NT2/D1 (cell line): ENCODE data around the gene FRAS1.
"Not testable (repeated sequence)": the region's sequence is repeated elsewhere in the genome, so short reads cannot be mapped to it uniquely, and the experiment has no call there.

Experiments
- DNase-seq: peaks from one replicate; pipeline ENCODE4 v3.0.0-alpha.2; 2011; ENCODE audit warnings: low read depth, low spot score
- H3K27me3 ChIP-seq: 2 replicates; pipeline ENCODE4 v1.6.0; 2011; ENCODE audit warnings: mild to moderate bottlenecking; ENCODE audit not compliant: insufficient read length, insufficient read depth
- H3K36me3 ChIP-seq: 2 replicates; pipeline ENCODE4 v1.6.1; 2011; ENCODE audit warnings: mild to moderate bottlenecking, low read length, mixed read lengths; ENCODE audit not compliant: insufficient read depth, insufficient read length
- H3K4me1 ChIP-seq: 2 replicates; pipeline ENCODE4 v1.5.1; 2011; ENCODE audit not compliant: insufficient read depth, insufficient read length
- H3K4me3 ChIP-seq: 2 replicates; pipeline ENCODE4 v1.5.1; 2011; ENCODE audit warnings: low read depth; ENCODE audit not compliant: insufficient read length
- H3K9ac ChIP-seq: 2 replicates; pipeline ENCODE4 v1.6.0; 2011; ENCODE audit warnings: low read depth; ENCODE audit not compliant: insufficient read length
- H3K9me3 ChIP-seq: 2 replicates; pipeline ENCODE4 v1.5.1; 2011; ENCODE audit warnings: mild to moderate bottlenecking, low read length; ENCODE audit not compliant: insufficient read depth
- SUZ12 ChIP-seq: IDR thresholded peaks from 2 replicates; pipeline ENCODE4 v1.6.1; 2011; ENCODE audit not compliant: insufficient read length, insufficient read depth; ENCODE audit errors: extremely low read depth
- YY1 ChIP-seq: IDR thresholded peaks from 2 replicates; pipeline ENCODE4 v1.6.1; 2011; ENCODE audit not compliant: insufficient read length, insufficient read depth
- ZNF274 ChIP-seq: IDR thresholded peaks from 2 replicates; pipeline ENCODE4 v1.6.1; 2011; ENCODE audit warnings: mild to moderate bottlenecking, low read depth, low read length

Gene FRAS1

DNA sequence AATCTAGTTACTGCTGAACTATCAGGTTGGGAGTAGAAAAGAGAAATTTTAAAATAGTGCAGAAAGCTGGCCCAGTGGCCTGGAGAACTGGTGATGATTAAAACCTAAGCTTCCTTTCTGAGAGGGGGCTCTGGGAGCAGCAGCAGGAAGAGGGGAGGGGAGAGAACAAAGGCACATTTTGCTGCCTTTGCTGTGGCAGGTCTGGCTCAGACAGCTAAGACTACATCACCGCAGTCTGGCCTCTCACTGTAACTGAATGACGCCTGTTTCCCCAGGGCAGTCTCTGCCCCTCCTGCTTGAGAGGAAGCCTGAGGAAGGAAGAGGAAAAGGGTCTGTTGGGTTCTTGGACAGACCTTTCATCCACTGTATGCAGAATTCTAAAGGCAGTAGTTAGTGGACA lies 148.5 kb downstream of the FRAS1 start:
- H3K4me3 ChIP-seq, result no peak overlapping the region
- no peaks in the 10 kb centered on the region for H3K36me3 ChIP-seq
- no peak overlapping the region for H3K9ac ChIP-seq
- no peaks in the 10 kb centered on the region for H3K27me3 ChIP-seq
- TF ChIP-seq ZNF274 (no peak), YY1 (no peak), SUZ12 (no peak)
- H3K9me3 ChIP-seq, result no peaks in the 10 kb centered on the region
- no peak for DNase-seq
- peaks cover 2% of the 10 kb centered on the region for H3K4me1 ChIP-seq

DNA sequence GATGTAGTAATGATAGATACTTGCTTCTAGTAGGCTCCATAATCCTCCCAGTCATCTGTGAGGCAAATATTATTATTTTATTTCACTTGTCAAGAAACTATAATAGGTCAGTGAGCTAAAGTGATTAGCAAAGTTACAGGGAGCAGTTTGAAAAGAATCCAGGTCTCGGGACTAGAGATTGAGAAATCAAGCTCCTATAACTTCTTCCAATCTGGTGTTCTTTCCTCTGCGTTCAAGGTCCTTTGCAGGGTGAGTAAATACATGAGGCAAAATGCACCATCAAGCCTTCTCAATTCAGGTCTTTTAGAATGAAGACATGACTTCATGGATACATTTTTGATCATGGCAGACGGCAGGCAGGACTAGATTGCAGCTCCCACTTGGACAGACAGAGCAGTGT lies 150.4 kb downstream of the FRAS1 start:
- no peak for DNase-seq

DNA sequence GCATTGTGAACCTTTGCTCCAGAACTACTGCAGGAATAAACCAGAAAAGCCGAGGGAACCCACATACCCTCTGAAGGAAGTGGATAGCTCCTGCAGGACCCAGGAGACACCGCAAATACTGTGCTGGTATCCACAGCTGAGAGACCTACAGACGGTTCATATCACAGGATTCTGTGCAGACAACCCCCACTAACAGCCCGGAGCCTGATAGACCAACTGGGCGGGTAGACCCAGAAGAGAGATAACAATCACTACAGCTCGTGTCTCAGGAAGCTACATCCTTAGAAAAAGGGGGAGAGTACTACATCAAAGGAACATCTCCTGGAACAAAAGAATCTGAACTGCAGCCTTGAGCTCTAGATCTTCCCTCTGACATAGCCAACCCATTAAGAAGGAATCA lies 150.8 kb downstream of the FRAS1 start:
- Histone ChIP-seq H3K27me3 (no peaks in the 10 kb centered on the region), H3K4me1 (peaks cover 2% of the 10 kb centered on the region), H3K4me3 (no peak overlapping the region), H3K36me3 (no peaks in the 10 kb centered on the region), H3K9ac (no peak overlapping the region), H3K9me3 (no peaks in the 10 kb centered on the region)
- TF ChIP-seq YY1 (no peak), ZNF274 (no peak)
- DNase-seq, result no peak

More for the DNA sequence above, 150.4 kb downstream of the FRAS1 start:
- Histone ChIP-seq H3K4me1 (peaks cover 2% of the 10 kb centered on the region), H3K27me3 (no peaks in the 10 kb centered on the region), H3K9me3 (no peaks in the 10 kb centered on the region), H3K9ac (no peak overlapping the region), H3K4me3 (no peak overlapping the region), H3K36me3 (no peaks in the 10 kb centered on the region)
- no peak for TF ChIP-seq SUZ12

DNA sequence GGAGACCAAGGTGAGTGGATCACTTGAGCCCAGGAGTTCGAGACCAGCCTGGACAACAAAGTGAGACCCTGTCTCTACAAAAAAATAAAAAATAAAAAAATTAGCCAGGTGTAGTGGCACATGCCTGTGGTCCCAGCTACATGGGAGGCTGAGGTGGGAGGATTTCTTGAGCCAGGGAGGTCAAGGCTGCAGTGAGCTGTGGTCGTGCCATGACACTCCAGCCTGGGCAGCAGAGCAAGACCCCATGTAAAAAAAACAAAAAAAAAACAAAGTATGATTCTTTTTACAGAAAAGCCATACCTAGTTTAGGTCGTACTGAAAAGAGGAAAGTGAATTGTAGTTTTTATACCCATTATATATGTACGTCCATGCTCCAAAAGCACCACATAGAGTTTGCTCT lies 151.8 kb downstream of the FRAS1 start:
- H3K36me3 ChIP-seq, H3K4me1 ChIP-seq, H3K9me3 ChIP-seq, H3K27me3 ChIP-seq, H3K4me3 ChIP-seq, H3K9ac ChIP-seq, DNase-seq: not testable (repeated sequence)

DNA sequence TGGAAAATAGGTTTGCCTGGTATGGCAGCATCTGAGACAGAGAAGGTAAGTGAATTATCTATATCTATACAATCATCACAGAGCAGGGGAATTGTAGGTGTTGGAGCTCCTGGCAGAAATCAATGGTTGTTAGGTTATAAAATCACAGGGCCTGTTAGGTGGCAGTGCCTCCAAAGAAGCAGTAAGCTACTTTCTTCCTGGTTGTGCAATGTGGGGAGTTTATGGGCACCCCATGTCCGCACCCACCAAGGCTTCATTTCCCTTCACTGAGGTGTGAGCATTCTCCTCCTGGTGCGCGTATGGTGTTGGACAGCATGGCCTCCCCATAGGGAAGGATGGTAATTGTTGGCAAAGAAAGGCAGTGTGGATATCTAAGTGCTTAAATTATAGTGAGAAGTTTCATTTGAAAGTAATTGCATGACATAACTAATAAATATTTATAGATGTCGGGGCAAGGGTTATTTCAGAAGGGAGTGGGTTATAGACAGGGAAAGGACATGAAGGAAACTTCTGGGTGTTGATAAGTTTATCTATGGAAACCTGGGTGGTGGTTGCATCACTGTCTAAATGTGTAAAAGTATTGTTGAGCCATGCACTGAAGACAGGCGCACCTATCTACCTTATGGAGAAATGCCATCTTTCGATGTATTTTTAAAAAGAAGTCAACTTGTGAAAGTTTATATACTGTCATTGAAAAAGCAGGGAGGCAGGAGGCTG lies 153.7 kb downstream of the FRAS1 start:
- DNase-seq, result no peak

DNA sequence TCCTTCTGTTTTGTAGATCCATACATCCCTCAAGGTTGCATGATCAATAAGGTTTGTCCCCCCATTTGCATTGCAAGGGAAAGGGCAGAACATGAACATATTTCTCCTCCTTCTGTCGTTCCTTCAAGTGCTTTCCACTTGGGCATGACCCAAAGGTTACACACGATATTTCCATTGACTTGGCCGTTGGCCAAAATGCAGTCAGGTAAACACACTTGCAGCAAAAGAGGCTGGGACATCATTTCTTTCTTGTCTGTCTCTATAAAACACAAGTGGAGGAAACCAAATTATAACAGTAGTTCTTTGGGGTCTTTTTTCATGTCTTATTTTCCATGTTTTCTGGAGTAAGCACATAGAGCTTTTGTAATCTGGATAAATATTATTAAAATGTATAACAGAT lies 156.1 kb downstream of the FRAS1 start:
- Histone ChIP-seq H3K9me3 (no peaks in the 10 kb centered on the region), H3K36me3 (no peaks in the 10 kb centered on the region), H3K4me1 (no peaks in the 10 kb centered on the region), H3K9ac (no peak overlapping the region), H3K4me3 (no peak overlapping the region), H3K27me3 (no peaks in the 10 kb centered on the region)
- TF ChIP-seq SUZ12 (no peak), ZNF274 (no peak), YY1 (no peak)
- DNase-seq, result no peak

More for the DNA sequence above, 153.7 kb downstream of the FRAS1 start:
- Histone ChIP-seq H3K4me1 (peaks cover 2% of the 10 kb centered on the region), H3K4me3 (no peak overlapping the region), H3K9ac (no peak overlapping the region), H3K36me3 (no peaks in the 10 kb centered on the region), H3K9me3 (no peaks in the 10 kb centered on the region), H3K27me3 (no peaks in the 10 kb centered on the region)
- TF ChIP-seq YY1 (no peak), ZNF274 (no peak), SUZ12 (no peak)

DNA sequence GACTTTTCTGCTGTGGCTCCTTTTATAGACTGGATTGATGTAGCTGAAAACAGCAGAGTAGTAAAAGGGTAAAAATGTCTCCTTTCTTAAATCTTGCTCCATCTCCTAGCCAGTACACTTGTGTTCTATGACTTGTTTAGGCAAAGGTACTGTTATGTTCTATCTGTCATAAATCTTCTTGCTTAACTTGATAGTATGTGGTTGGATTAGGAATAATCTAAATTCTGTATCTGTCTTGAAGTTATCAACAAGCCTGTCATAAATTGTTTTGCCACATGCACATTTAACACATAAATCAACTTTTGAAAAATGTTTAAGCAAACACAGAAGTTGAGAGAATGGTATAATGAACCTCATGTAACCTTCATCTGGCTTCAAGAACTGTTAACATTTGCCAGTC lies 157.0 kb downstream of the FRAS1 start:
- Histone ChIP-seq H3K27me3 (no peaks in the 10 kb centered on the region), H3K4me3 (no peak overlapping the region), H3K36me3 (no peaks in the 10 kb centered on the region), H3K9ac (no peak overlapping the region), H3K9me3 (no peaks in the 10 kb centered on the region), H3K4me1 (no peaks in the 10 kb centered on the region)
- TF ChIP-seq YY1, result no peak
- TF ChIP-seq ZNF274, result no peak
- TF ChIP-seq SUZ12, result no peak
- no peak for DNase-seq

DNA sequence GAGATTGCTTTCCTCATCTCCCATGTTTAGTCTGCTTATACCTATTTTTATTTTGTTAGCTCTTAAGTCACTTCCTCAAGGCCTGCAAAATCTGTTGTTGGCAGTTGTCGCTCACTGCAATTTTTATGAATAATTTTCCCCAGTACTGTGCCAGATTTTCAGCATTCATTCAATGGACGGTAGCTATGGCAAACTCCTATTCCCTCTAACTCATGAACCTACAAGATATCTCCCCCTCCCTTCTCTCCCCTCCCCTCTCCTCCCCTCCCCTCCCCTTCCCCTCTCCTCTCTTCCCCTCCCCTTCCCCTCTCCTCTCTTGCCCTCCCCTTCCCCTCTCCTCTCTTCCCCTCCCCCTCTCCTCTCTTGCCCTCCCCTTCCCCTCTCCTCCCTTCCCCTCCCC lies 160.4 kb downstream of the FRAS1 start:
- Histone ChIP-seq H3K36me3 (no peaks in the 10 kb centered on the region), H3K4me1 (no peaks in the 10 kb centered on the region), H3K9me3 (no peaks in the 10 kb centered on the region), H3K27me3 (no peaks in the 10 kb centered on the region), H3K4me3 (no peak overlapping the region), H3K9ac (no peak overlapping the region)
- TF ChIP-seq ZNF274 (no peak), YY1 (no peak), SUZ12 (no peak)
- DNase-seq, result no peak
